ENCODE data around the gene TPSG1.
A peak's percentile ranks its signal among the peaks of the same experiment; 100 is the strongest.
"Not testable (repeated sequence)": the region's sequence is repeated elsewhere in the genome, so short reads cannot be mapped to it uniquely, and the experiment has no call there.

Gene TPSG1

DNA sequence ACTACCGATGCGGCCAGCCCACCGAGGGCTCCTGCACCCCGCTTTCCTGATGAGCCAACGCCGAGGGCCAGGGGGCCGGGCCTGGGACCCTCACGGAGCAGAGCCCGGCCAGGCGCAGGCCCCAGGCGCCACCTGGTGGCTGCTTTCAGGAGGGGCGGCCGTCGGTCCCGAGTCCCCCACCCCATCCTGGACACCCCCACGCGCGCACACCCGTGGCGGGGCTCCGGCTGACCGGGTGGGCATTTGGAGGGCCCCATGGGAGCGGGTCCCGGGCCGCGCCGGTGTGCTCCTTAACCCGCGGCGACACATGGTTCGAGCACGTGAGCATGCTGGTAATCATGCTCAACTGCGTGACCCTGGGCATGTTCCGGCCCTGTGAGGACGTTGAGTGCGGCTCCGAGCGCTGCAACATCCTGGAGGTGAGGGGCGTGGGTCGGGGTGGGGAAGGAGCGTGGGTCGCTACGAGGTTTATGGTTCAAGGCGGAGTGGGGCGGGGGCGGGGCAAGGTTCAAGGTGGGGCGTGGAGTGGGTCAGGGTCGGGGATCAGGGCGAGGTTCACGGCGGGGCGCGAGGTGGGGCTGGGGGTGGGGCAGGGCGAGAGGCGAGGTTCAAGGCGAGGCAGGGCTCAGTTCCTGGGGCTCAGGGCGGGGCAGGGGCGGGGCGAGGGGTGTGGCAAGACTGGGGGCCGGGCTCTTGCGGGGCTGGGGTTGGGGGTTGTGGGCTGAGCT lies 30.2 kb downstream of the TPSG1 start:
- peak; percentile 69 for DNase-seq (ENCODE audit: low spot score)

DNA sequence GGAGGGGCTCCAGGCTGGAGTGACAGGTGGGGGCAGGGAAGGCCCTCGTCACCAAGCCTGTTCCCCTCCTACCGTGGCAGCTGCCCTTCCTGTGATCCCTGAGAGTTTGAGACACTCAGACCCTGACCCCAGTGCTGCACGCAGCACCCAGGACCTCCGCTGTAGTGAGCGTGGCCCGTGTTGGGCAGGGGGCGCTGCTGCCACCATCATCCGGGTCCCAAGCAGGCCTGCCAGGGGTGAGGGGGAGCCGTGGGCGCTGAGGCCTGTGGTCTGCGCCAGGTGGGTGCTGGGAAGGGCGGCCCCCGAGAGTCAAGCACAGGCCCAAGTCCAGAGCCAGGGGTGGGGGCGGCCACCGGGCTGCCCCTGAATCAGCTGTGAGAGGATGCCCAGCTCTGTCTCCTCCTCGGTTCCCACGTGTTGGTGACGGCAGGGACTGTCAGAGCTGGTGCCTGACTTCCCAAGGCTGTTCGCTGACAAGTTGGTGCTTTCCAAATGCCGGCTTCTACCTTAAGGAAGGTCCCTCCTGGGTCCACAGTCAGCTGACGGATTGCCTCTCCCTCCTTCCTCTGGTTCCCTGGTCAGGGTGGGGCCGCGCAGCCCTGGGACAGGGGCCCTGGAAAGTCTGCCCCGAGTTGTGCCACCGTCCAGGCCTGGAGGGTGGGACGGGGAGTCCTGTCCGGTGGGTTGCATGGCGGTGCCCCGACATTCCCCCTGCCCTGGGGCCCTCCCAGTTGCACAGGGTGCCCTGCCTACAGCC lies 31.1 kb downstream of the TPSG1 start:
- DNase-seq (ENCODE audit: low spot score): no peak

DNA sequence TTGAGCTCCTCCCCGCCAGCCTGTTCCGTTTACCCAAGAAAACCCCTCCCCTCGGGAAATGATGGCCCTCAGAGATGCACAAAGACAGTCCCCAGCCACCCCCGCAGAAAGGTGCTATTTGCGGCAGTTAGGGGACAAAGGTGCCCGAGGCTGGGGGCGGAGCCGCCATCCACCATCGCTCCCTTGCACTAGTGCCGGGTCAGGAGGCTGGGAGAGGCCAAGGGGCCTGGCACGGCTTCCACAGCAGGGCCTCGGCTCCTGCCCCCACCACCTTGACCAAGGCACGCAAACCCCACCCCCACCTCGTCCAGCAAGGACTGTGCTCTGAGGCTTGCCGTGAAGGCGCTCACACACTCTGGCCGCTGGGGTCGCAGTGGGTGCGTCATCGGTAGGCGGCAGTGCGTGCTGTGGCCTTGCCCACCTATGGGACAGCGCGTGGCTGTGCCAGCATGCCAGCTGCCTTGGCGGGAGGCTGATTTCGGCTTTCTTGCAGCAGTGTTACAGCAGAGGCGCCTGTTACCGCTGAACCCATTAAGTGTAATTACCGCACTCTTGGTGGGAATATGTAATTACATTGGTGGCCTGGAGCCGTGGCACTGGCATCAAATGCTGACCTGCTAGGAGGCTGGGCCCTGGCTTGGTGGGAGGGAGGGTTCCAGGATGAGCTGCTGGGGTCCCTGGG lies 31.8 kb downstream of the TPSG1 start:
- DNase-seq (ENCODE audit: low spot score): no peak

DNA sequence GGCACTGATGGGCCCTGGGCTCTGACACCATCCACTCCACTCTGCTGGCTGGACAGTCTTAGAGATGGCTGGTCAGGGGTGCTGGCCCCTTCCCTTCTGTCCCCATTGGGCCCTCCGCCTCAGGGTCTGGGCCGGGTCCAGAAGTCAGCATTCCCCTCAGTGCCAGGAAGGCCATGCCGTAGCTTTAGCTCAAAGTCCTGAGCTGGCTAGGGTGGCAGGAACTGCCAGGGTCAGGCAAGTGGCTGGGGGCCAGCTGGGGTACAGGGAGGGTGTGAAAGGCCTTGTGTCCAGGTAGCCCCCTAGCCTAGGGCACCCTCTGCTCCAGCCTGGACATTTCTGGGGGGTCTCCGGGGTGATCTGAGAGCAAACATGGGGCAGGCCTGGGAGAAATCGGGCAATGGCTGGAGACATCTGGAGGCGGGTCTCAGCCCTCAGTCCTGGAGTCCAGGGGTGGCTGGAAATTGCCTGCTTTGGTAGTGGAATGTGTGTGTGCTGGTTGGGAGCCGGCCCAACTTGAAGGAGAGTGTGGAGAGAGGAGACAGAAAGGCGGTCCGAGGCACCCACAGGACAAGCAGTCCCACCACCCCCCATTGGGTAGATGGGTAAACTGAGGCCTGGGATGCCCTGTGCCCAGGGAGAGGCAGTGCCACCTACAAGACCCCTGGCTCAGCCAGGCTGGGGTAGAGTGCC lies 32.5 kb downstream of the TPSG1 start:
- DNase-seq (ENCODE audit: low spot score): no peak

DNA sequence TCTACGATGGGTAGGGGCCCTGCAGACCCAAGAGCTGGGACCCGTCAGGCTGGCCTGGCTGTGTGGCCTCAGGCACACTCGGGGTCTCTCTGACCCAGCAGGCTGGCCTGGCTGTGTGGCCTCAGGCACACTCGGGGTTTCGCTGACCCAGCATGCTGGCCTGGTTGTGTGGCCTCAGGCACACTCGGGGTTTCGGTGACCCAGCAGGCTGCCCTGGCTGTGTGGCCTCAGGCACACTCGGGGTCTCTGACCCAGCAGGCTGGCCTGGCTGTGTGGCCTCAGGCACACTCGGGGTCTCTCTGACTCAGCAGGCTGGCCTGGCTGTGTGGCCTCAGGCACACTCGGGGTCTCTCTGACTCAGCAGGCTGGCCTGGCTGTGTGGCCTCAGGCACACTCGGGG lies 34.3 kb downstream of the TPSG1 start:
- DNase-seq (ENCODE audit: low spot score): not testable (repeated sequence)

DNA sequence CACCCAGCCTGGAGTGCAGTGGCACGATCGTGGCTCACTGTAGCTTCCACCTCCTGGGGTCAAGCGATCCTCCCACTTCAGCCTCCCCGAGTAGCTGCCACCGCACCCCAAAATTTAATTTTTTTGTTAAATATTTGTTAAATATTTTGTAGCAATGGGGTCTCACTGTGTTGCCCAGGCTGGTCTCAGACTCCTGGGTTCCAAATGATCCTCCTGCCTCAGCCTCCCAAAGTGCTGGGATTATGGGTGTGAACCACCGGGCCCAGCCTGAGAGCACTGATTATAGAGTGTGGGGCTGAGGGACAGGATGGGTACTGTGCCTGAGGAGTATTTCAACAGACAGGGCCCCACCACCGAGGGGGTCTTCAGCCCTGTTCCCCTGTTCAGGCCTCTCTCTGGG lies 35.6 kb downstream of the TPSG1 start:
- DNase-seq (ENCODE audit: low spot score): no peak

DNA sequence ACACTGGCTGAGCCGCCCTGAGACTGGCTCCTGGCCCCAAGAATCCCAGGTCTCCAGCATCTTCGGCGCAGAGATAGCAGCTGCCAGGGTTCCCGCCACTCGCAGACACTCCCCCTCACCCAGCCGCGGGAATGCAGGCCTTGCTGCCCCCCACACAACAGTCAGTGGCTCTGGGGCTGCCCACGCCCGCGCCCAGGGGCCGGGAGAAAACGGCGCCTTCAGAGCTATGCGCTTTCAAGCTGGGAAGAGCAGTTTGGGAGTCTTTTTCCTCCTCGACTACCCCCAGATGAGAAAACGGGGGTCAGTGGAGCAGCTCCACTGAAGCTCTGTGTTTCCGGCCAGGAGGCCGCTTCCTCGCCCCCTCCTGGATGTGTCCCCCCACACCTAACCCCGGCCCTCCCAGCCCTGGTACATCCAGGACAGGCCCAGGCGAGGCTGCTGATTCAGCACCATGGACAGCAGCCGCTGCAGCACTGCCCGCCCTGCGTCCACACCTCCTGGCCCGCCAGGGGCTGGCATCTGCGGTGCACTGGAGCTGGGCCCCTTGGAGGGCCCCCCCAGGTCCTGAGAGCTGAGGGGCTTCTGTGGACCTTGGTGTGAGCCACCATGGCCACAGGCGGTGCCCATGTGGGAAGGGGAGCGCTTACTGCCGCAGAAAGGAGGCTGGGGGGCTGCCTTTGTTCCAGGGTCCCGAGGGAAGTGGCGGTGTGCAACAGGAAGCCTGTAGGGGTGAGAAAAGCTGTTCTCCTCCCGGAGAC lies 36.5 kb downstream of the TPSG1 start:
- peak; percentile 81 for DNase-seq (ENCODE audit: low spot score)

DNA sequence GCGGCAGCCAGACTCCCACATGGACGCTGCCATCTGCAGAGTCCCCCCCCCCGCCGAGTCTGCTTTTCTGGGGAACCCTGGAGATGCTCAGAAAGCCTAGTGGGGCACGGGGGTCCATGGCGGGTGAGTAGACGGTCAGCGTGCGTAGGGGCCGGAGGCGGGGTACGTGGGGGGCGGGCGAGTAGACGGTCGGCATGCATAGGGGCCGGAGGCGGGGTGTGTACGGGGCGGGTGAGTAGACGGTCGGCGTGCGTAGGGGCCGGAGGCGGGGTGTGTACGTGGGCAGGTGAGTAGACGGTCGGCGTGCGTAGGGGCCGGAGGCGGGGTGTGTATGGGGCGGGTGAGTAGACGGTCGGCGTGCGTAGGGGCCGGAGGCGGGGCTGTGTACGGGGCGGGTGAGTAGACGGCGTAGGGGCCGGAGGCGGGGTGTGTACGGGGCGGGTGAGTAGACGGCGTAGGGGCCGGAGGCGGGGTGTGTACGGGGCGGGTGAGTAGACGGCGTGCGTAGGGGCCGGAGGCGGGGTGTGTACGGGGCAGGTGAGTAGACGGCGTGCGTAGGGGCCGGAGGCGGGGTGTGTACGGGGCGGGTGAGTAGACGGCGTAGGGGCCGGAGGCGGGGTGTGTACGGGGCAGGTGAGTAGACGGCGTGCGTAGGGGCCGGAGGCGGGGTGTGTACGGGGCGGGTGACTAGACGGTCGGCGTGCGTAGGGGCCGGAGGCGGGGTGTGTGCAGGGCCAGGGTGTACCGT lies 39.4 kb downstream of the TPSG1 start:
- DNase-seq (ENCODE audit: low spot score): not testable (repeated sequence)

DNA sequence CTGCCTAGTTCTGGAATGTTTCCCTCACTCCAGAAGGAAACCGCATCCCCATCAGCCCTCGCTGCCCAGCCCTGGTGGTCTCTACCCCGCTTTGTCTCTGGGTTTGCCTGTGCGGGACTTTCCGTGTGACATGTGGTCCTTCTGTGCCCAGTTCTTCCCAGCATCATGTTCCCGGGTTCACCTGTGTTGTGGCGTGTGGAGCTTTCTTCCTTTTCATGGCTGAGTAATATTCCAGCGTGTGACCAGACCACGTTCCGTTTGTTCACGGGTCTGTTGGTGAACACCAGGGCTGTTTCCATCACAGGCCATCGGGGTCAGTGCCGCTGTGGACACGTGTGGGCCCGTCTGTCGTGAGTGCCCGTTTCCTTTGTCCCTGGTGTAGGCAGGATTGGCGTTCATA lies 40.1 kb downstream of the TPSG1 start:
- DNase-seq (ENCODE audit: low spot score): no peak

DNA sequence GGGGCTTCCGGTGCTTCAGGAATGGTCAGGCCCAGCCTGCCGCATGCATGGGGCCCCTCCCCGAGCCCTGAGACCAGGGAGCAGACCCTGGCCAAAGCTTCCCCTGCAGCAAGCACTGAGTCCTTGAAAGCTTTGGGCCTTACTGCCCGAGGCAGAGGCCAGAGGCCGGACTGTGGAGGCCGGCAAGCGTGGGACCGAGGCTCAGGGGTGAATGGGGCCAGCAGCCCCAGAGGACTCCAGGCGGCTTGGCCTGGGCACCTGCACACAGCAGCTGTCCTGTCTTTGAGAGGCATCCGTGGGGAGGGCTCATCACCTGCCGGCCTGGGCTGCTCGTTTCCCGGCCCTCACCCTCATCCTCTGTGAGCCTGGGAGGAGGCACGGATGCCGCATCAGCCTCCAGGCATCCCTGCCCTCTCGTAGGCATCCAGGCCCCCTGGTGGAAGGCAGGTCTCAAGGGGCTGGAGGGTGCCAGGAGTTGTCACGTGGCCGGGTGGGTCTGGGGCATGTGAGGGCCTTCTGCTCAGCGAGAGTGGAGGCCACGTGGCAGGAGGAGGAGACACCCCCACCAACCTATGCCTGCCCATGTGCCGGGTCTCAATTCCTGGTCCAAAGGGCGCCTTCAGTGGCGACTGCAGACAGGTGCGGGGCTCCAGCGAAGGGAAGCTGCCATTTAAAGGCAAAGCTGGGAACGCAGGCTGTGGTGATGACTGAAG lies 40.8 kb downstream of the TPSG1 start:
- DNase-seq (ENCODE audit: low spot score): no peak

DNA sequence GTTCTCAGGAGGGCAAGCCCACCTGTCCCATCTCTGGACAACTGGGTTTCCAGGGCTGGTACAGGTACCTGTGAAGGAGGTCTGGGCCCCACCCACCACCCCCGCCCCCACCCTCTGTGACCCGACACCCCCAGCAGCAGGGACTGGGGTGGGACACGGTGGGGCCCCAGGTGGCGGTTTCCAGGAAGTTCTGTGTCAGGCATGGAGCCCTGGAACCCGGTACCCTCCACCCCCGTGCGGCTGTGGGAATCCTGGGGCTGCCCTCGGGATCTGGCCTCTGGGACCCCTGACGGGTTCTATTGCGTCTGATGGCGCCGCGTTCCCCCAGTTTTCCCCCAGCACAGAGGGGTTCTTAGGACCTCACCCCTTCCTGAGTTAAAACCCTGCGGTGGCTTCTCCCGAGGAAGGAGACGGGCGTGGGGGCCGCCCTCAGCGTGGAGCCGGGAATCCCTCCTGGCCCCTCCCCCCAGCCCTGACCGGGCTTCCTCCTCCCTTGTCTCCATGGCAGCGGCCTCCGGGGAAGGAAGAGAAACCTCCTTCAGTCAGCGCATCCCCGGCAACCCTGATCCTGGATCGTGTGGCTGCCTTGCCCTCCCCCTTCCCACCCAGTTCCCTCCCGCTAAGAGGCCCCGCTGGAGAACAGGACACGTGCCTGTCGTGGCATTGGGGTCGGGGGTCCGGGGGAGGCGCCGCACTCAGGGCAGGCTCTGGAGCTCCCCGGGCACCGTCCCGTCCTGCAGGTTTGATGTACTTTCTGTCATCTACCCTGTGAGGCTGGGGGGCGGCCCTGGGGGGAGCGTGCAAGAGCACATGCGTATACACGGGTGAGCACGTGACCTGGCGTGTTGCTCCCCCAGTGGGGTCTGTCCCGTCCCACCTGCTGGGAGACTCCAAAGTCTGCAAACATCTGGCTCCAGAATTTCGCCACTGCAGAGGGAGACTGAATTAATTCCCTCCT lies 41.8 kb downstream of the TPSG1 start:
- peak; percentile 84 for DNase-seq (ENCODE audit: low spot score)

DNA sequence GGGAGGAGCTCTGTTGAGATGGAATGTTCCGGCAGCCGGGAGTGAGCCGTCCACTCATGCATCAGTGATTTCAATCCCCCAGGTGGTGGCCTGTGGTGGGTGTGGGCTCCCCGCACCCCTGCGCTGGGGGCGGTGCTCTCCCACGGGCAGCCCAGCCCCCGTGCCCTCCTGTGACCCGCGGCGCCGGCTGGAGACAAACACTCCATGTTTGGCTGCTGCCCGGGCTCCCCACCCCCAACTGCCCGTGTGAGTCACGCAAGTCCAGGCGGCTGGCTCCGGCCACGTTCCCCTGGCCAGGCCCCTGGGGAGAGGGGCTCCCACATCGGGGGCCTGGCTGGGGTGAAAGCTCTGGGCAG lies 42.8 kb downstream of the TPSG1 start:
- DNase-seq (ENCODE audit: low spot score): peak; percentile 88

DNA sequence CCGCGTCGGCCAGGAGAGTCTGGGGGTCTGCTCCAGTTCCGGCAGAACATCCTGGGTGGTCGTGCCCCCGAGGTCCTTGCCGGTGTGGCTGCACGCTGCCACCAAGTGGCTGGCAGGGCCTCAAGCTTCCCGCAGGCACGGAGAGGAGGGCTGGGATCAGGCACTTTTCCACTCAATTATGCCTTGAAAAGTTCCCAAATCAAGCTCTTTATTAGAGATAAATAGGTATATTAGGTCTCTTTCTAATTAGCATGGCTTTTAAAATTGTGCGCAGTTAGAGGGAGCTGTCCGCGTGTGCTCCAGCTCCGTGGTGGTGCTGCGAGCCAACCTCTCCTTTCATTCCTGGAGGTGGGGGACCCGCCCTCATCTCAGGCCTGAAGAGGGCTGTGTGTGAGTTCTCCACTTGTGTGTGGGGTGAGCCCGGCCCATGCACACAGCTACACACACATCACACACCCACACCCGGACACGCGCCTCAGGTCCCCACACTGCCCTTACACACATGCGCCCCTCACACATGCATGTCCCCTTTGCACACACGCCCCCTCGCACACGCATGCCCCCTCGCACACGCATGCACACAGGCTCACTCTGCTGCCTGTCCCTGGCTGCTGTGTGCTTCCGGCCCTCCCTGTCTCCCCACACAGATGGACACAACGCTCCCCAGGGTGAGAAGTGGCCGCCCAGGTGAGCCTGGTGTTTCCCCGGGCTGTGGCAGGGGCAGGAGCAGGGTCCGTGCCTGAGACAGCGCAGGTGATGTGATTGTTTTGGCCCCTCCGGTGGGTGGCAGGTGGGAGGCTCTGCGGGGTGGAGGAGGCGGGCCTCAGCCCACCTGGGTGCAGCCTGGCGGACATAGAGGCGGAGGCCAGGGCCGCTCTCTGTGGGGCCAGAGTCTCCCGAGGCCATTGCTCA lies 43.4 kb downstream of the TPSG1 start:
- DNase-seq (ENCODE audit: low spot score): no peak

DNA sequence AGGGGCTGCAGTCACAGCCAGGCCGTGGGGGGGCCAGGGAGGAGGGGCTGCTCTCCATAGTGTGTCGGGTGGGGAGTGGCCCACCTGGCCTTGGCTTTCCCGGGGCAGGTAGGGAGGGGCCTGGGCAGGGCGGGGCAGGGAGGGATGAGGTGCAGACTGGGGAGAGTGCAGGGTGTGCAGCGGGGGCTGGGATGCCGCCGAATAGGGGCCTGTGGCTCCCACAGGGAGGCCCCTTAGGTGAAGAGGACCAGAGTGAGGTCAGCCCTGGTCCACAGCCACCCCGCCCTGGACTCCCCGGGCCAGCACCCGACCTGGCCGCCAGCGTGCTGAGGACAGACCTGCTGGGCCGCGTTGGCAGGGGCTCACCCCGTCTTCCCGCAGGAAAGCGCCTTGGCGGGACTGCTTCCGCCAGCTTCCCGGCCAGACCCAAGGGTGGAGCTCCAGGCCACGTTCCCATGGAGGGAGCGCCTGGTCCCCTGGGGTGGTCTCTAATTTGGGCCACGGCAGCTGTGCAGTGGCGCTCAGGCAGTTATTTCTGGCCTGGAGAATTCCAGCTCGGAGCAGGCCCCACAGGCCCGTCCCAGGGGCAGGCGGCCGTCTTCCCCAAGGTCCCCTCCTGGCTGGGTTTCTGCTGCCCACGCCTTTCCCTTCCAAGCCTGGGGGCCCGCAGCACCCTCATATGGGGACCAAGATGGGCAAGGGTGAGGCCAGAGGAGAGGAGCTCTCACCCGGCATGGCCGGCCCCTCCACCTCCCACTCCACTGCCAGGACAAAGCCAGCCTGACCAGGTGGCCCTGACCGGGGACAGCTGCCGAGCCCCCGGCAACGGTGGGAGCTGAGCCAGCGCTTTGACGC lies 44.3 kb downstream of the TPSG1 start:
- DNase-seq (ENCODE audit: low spot score): no peak

DNA sequence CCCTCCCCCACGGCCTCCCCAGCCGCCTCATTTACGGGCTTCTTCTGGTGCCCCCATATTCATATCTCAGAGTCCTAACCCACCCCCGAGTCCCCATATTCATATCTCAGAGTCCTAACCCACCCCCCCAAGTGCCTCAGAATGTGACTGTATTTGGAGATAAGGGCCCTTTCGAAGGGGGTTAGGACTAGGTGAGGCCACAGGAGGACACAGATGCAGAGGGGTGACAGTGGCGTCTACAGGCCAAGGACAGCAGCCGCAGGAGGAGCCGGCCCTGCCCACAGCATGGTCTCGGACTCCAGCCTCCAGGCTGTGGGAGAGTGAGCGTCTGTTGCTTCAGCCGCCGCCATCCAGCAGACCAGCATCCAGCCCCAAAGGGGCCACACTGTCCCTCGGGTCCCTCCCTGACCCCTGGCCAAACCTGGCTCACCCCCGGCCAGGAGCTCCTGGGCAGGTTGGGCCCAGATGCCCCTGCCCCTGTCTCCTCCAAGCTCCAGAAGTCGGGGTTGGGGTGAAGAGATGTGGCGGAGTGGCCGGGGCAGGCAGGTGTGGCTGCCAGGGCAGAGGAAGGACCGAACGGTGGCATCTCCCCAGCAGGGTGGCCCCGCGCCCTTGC lies 46.7 kb downstream of the TPSG1 start:
- DNase-seq (ENCODE audit: low spot score): no peak

DNA sequence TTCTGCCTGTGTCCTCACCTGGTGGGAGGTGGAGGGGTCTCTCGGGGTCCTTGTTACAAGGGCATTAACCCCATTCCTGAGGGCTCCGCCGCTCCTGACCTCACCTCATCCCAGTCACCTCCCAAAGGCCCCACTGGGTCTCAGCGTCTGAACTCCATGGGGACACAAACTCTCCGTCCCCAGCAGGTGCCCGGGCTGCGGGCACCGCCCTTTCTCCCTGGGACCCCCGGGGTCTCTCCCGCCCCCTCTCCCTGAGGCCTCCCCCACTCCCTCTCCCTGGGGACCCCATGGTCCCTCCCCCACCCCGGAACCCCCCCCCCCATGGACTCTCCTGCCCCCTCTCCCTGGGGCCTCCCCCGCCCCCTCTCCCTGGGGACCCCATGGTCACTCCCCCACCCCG lies 47.3 kb downstream of the TPSG1 start:
- no peak for DNase-seq (ENCODE audit: low spot score)

DNA sequence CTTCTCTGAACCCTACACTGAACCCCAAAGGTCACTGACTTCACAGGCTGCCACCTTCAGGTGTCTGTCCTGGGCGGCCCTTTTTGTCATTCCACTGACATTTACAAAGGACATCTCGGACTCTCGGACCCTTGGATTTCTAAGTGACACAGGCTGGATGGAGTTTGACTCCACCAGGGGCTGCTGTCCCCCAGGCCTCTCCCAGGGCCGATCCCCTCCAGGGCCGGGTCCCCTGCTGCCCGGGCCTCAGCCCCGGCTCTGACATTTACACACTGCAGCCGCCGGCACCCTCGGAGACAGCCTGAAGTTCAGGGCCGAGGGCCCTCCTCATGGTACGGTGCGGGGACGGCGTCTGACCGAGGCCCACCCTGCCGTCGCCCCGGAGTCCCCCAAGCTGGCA lies 48.0 kb downstream of the TPSG1 start:
- no peak for DNase-seq (ENCODE audit: low spot score)

All from AG08396 (cell line).